Glutamatergic neuron (in vitro differentiated cells): ENCODE data around the gene BAHD1. TPM values are rescaled to one million over a fixed set of nuclear protein-coding genes. Genes with fewer than 3 reads are reported as not detected.
A peak's percentile ranks its signal among the peaks of the same experiment; 100 is the strongest.

Experiments used
- DNase-seq: peaks from one replicate; pipeline ENCODE4 v3.0.0; 2022
- H3K27ac Mint-ChIP-seq: one replicate; pipeline ENCODE4 v1.8.0; 2020; ENCODE audit warnings: mild to moderate bottlenecking, mixed read lengths, inconsistent platforms; ENCODE audit not compliant: unreplicated experiment
- H3K27me3 Mint-ChIP-seq: one replicate; pipeline ENCODE4 v1.8.0; 2020; ENCODE audit warnings: mild to moderate bottlenecking, moderate library complexity, mixed read lengths, inconsistent platforms; ENCODE audit not compliant: unreplicated experiment
- H3K36me3 Mint-ChIP-seq: one replicate; pipeline ENCODE4 v1.8.0; 2020; ENCODE audit warnings: mild to moderate bottlenecking, mixed read lengths, inconsistent platforms; ENCODE audit not compliant: unreplicated experiment
- H3K4me1 Mint-ChIP-seq: one replicate; pipeline ENCODE4 v1.8.0; 2020; ENCODE audit warnings: mild to moderate bottlenecking, low read depth, mixed read lengths, inconsistent platforms; ENCODE audit not compliant: unreplicated experiment
- H3K4me3 Mint-ChIP-seq: one replicate; pipeline ENCODE4 v1.8.0; 2020; ENCODE audit warnings: mild to moderate bottlenecking, mixed read lengths, inconsistent platforms; ENCODE audit not compliant: unreplicated experiment
- H3K9me3 Mint-ChIP-seq: one replicate; pipeline ENCODE4 v1.8.0; 2020; ENCODE audit warnings: mild to moderate bottlenecking, moderate library complexity, mixed read lengths, inconsistent platforms; ENCODE audit not compliant: unreplicated experiment
- total RNA-seq: library from RNA; stranded (reverse); fragmentation: NEBNext Ultra II Directional; extraction: Animal tissue kit (Norgen Biotek cat#: 25700); gene quantifications from one replicate; pipeline ENCODE4 v1.2.1, GENCODE V29; 2021; ENCODE audit not compliant: unreplicated experiment
- TF ChIP-seq, protein P1 (sequence below): fragments of 200-600 bp; sonication (generic); IDR thresholded peaks from one replicate; pipeline ENCODE4 v1.5.0; 2021; ENCODE audit not compliant: partially characterized antibody, unreplicated experiment

BAHD1 gene
- total RNA-seq, 1 donor from 2014 or later, result 29.9 TPM

- Mint-ChIP-seq H3K36me3 (no peaks in the 10 kb centered on the region), H3K9me3 (peaks cover 2% of the 10 kb centered on the region), H3K4me1 (peaks cover 4% of the 10 kb centered on the region), H3K27me3 (peaks cover 6% of the 10 kb centered on the region), H3K4me3 (no peak overlapping the region), H3K27ac (no peak overlapping the region)
- no peak for DNase-seq
- TF ChIP-seq, protein P1, sequence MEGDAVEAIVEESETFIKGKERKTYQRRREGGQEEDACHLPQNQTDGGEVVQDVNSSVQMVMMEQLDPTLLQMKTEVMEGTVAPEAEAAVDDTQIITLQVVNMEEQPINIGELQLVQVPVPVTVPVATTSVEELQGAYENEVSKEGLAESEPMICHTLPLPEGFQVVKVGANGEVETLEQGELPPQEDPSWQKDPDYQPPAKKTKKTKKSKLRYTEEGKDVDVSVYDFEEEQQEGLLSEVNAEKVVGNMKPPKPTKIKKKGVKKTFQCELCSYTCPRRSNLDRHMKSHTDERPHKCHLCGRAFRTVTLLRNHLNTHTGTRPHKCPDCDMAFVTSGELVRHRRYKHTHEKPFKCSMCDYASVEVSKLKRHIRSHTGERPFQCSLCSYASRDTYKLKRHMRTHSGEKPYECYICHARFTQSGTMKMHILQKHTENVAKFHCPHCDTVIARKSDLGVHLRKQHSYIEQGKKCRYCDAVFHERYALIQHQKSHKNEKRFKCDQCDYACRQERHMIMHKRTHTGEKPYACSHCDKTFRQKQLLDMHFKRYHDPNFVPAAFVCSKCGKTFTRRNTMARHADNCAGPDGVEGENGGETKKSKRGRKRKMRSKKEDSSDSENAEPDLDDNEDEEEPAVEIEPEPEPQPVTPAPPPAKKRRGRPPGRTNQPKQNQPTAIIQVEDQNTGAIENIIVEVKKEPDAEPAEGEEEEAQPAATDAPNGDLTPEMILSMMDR, result no peak
Observed at GRCh38 chr15:40461958-40462357, 21.2 kb downstream of the BAHD1 start.

DNA sequence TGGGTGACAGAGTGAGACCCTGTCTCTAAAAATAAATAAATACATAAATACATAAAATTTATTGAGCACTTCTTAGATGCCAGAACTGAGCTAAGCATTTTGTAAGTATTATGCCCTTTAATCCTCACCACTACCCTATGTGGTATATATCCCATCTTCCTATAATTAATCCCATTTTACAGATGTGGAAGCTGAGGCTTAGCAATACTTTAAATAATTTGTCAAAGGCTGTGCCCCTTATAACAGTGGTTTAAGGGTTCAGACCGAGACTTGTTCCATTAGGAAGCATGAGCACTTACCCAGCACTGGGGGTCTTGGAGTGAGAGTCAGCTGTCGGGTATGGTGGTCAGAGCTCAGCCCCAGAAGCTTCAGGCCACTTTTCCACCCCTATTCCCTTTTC lies 22.5 kb downstream of the BAHD1 start:
- TF ChIP-seq, protein P1, result no peak
- H3K4me1 Mint-ChIP-seq, result no peaks in the 10 kb centered on the region
- H3K27ac Mint-ChIP-seq, result no peak overlapping the region
- no peak overlapping the region for H3K4me3 Mint-ChIP-seq
- peaks cover 6% of the 10 kb centered on the region for H3K27me3 Mint-ChIP-seq
- H3K9me3 Mint-ChIP-seq, result no peaks in the 10 kb centered on the region
- no peak for DNase-seq
- no peaks in the 10 kb centered on the region for H3K36me3 Mint-ChIP-seq

DNA sequence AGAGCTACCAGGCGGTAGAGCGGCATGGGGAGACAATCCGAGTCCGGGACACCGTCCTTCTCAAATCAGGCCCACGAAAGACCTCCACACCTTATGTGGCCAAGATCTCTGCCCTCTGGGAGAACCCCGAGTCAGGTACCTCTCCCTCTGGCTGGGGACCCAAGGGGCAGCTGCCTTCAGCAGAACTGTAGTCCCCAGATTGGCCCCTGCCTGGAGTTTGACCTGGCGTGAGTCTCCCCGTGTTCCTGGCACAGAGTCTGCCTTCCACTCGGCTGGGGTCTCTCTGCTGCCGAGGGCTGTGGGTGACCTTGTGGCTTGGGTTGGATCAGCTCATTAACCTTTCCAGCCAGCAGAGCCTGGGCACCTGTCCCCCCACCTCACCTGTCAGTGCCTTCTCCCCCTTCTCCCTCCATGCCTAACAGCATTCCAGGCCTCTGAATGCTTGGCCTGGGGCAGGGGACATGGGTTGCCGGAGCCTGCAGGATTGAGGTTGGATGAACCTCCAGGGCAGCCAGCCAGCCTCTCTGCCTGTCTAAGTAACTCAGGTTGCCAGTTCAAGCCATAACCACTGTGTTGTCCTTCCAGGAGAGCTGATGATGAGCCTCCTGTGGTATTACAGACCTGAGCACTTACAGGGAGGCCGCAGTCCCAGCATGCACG lies 23.3 kb downstream of the BAHD1 start:
- Mint-ChIP-seq H3K27me3 (peaks cover 6% of the 10 kb centered on the region), H3K27ac (no peak overlapping the region), H3K4me1 (peaks cover 1% of the 10 kb centered on the region), H3K36me3 (no peaks in the 10 kb centered on the region), H3K4me3 (peak overlapping the region; percentile 38), H3K9me3 (no peaks in the 10 kb centered on the region)
- DNase-seq, result no peak
- TF ChIP-seq, protein P1, result no peak

GRCh38 chr15:40464595-40465185 lies 23.9 kb downstream of the BAHD1 start:
- TF ChIP-seq, protein P1, result no peak
- no peak for DNase-seq
- peaks cover 7% of the 10 kb centered on the region for H3K4me1 Mint-ChIP-seq

GRCh38 chr15:40465939-40466338 lies 25.2 kb downstream of the BAHD1 start:
- no peak for DNase-seq
- Mint-ChIP-seq H3K4me1 (peaks cover 11% of the 10 kb centered on the region), H3K4me3 (no peak overlapping the region), H3K27me3 (peaks cover 8% of the 10 kb centered on the region), H3K27ac (no peak overlapping the region), H3K9me3 (peaks cover 4% of the 10 kb centered on the region), H3K36me3 (no peaks in the 10 kb centered on the region)
- TF ChIP-seq, protein P1, result no peak

More at GRCh38 chr15:40464595-40465185, 23.9 kb downstream of the BAHD1 start:
- Mint-ChIP-seq H3K4me3 (no peak overlapping the region), H3K9me3 (peaks cover 3% of the 10 kb centered on the region), H3K36me3 (no peaks in the 10 kb centered on the region), H3K27ac (no peak overlapping the region), H3K27me3 (peaks cover 10% of the 10 kb centered on the region)
